Neural progenitor cell (in vitro differentiated cells): ENCODE measurements around the gene PHEX. TPM values are rescaled to one million over a fixed set of nuclear protein-coding genes. Genes with fewer than 3 reads are reported as not detected.

Experiments used
- DNase-seq: peaks from one replicate; pipeline ENCODE4 v3.0.0-alpha.2; 2016; ENCODE audit warnings: low spot score
- H2AFZ ChIP-seq: fragments of 200-600 bp; sonication (generic); replicated peaks from 2 replicates; pipeline ENCODE4 v1.6.1; 2016; ENCODE audit warnings: antibody characterized with exemption
- H3F3A ChIP-seq: fragments of 200-600 bp; sonication (generic); 2 replicates; pipeline ENCODE4 v1.6.1; 2016; ENCODE audit warnings: antibody characterized with exemption, low read depth
- H3K27ac ChIP-seq: fragments of 200-600 bp; sonication (generic); 2 replicates; pipeline ENCODE4 v1.5.1; 2016; ENCODE audit warnings: mild to moderate bottlenecking
- H3K27me3 ChIP-seq: fragments of 200-600 bp; sonication (generic); 2 replicates; pipeline ENCODE4 v1.6.1; 2016; ENCODE audit warnings: mild to moderate bottlenecking, moderate library complexity
- H3K36me3 ChIP-seq: fragments of 200-600 bp; sonication (generic); 2 replicates; pipeline ENCODE4 v1.5.1; 2016
- H3K4me1 ChIP-seq: fragments of 200-600 bp; sonication (generic); 2 replicates; pipeline ENCODE4 v1.6.1; 2016; ENCODE audit warnings: mixed run types
- H3K4me2 ChIP-seq: fragments of 200-600 bp; sonication (generic); 2 replicates; pipeline ENCODE4 v1.6.1; 2016
- H3K4me3 ChIP-seq: fragments of 200-600 bp; sonication (generic); 2 replicates; pipeline ENCODE4 v1.5.1; 2016
- H3K79me2 ChIP-seq: fragments of 200-600 bp; sonication (generic); 2 replicates; pipeline ENCODE4 v1.6.1; 2016; ENCODE audit warnings: low read depth
- H3K9ac ChIP-seq: fragments of 200-600 bp; sonication (generic); 2 replicates; pipeline ENCODE4 v1.6.1; 2016
- H3K9me3 ChIP-seq: fragments of 200-600 bp; sonication (generic); 2 replicates; pipeline ENCODE4 v1.5.1; 2016; ENCODE audit warnings: low read depth
- H4K20me1 ChIP-seq: fragments of 200-600 bp; sonication (generic); 2 replicates; pipeline ENCODE4 v1.6.1; 2016; ENCODE audit warnings: low read depth
- H3K27ac Mint-ChIP-seq: 3 replicates; pipeline ENCODE4 v1.8.0; 2021; ENCODE audit warnings: mixed read lengths
- H3K27me3 Mint-ChIP-seq: 2 replicates; pipeline ENCODE4 v1.8.0; 2022; ENCODE audit warnings: low read depth, mild to moderate bottlenecking, inconsistent platforms, moderate library complexity, mixed read lengths; ENCODE audit not compliant: insufficient read depth
- H3K36me3 Mint-ChIP-seq: 3 replicates; pipeline ENCODE4 v1.8.0; 2021; ENCODE audit warnings: mixed read lengths
- H3K4me1 Mint-ChIP-seq: 3 replicates; pipeline ENCODE4 v1.8.0; 2021; ENCODE audit warnings: mixed read lengths
- H3K4me3 Mint-ChIP-seq: 3 replicates; pipeline ENCODE4 v1.8.0; 2021; ENCODE audit warnings: mild to moderate bottlenecking, moderate library complexity, mixed read lengths
- H3K9me3 Mint-ChIP-seq: 3 replicates; pipeline ENCODE4 v1.8.0; 2020; ENCODE audit warnings: mixed read lengths
- EZH2 ChIP-seq: fragments of 200-600 bp; sonication (generic); IDR thresholded peaks from 2 replicates; pipeline ENCODE4 v1.6.1; 2017; ENCODE audit warnings: antibody characterized with exemption, mild to moderate bottlenecking, moderate library complexity
- EZH2phosphoT487 ChIP-seq: fragments of 200-600 bp; sonication (generic); IDR thresholded peaks from 2 replicates; pipeline ENCODE4 v1.6.1; 2017; ENCODE audit warnings: antibody characterized with exemption
- total RNA-seq: library from RNA; depleted of rRNA; stranded (reverse); fragments of >200 nt; gene quantifications from 2 replicates; pipeline ENCODE4 v1.2.3, GENCODE V29; 2015; ENCODE audit warnings: low replicate concordance
- TF ChIP-seq, protein P1 (sequence below): fragments of 200-600 bp; sonication (generic); IDR thresholded peaks from 2 replicates; pipeline ENCODE4 v1.5.1; 2017; ENCODE audit warnings: antibody characterized with exemption, mild to moderate bottlenecking

Gene PHEX
- total RNA-seq, 1 donor from 2014 or later = 0.07 TPM

- no peak overlapping the region for H3K9ac ChIP-seq
- H3K4me3 Mint-ChIP-seq = no peak overlapping the region
- H3K36me3 Mint-ChIP-seq = no peaks in the 10 kb centered on the region
- peaks cover 3% of the 10 kb centered on the region for H3K9me3 Mint-ChIP-seq
- no peak overlapping the region for H3K27ac ChIP-seq
- peak; percentile 18 for DNase-seq
- H3K79me2 ChIP-seq = no peaks in the 10 kb centered on the region
- H3K4me1 Mint-ChIP-seq = peaks cover 9% of the 10 kb centered on the region
- no peaks in the 10 kb centered on the region for H3K36me3 ChIP-seq
- TF ChIP-seq, protein P1, sequence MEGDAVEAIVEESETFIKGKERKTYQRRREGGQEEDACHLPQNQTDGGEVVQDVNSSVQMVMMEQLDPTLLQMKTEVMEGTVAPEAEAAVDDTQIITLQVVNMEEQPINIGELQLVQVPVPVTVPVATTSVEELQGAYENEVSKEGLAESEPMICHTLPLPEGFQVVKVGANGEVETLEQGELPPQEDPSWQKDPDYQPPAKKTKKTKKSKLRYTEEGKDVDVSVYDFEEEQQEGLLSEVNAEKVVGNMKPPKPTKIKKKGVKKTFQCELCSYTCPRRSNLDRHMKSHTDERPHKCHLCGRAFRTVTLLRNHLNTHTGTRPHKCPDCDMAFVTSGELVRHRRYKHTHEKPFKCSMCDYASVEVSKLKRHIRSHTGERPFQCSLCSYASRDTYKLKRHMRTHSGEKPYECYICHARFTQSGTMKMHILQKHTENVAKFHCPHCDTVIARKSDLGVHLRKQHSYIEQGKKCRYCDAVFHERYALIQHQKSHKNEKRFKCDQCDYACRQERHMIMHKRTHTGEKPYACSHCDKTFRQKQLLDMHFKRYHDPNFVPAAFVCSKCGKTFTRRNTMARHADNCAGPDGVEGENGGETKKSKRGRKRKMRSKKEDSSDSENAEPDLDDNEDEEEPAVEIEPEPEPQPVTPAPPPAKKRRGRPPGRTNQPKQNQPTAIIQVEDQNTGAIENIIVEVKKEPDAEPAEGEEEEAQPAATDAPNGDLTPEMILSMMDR = no peak
- TF ChIP-seq EZH2 (no peak), EZH2phosphoT487 (no peak)
- H3K4me2 ChIP-seq = no peak overlapping the region
- no peaks in the 10 kb centered on the region for H3K9me3 ChIP-seq
- H3K27ac Mint-ChIP-seq = no peak overlapping the region
- H3K27me3 ChIP-seq = no peaks in the 10 kb centered on the region
- no peak overlapping the region for H3K4me3 ChIP-seq
- H4K20me1 ChIP-seq = no peaks in the 10 kb centered on the region
- no peak overlapping the region for H2AFZ ChIP-seq
- H3K4me1 ChIP-seq = peaks cover 3% of the 10 kb centered on the region
- H3K27me3 Mint-ChIP-seq = peaks cover 4% of the 10 kb centered on the region
- no peaks in the 10 kb centered on the region for H3F3A ChIP-seq
These were observed 161.9 kb downstream of the PHEX start for GRCh38 chrX:22193851-22194659.

GRCh38 chrX:22194660-22194945 is 162.5 kb downstream of the PHEX start:
- H3K27me3 Mint-ChIP-seq = peaks cover 4% of the 10 kb centered on the region
- Histone ChIP-seq H4K20me1 (no peaks in the 10 kb centered on the region), H2AFZ (no peak overlapping the region), H3K9ac (no peak overlapping the region), H3K27me3 (no peaks in the 10 kb centered on the region), H3K79me2 (no peaks in the 10 kb centered on the region), H3K4me3 (no peak overlapping the region), H3K9me3 (no peaks in the 10 kb centered on the region), H3K36me3 (no peaks in the 10 kb centered on the region), H3K4me2 (no peak overlapping the region), H3F3A (no peaks in the 10 kb centered on the region), H3K27ac (no peak overlapping the region), H3K4me1 (peaks cover 3% of the 10 kb centered on the region)
- no peak overlapping the region for H3K4me3 Mint-ChIP-seq
- no peak overlapping the region for H3K27ac Mint-ChIP-seq
- DNase-seq = no peak
- TF ChIP-seq EZH2 = no peak
- TF ChIP-seq, protein P1 = no peak
- no peak for TF ChIP-seq EZH2phosphoT487
- H3K4me1 Mint-ChIP-seq = peaks cover 9% of the 10 kb centered on the region
- H3K9me3 Mint-ChIP-seq = peaks cover 3% of the 10 kb centered on the region
- no peaks in the 10 kb centered on the region for H3K36me3 Mint-ChIP-seq

DNA sequence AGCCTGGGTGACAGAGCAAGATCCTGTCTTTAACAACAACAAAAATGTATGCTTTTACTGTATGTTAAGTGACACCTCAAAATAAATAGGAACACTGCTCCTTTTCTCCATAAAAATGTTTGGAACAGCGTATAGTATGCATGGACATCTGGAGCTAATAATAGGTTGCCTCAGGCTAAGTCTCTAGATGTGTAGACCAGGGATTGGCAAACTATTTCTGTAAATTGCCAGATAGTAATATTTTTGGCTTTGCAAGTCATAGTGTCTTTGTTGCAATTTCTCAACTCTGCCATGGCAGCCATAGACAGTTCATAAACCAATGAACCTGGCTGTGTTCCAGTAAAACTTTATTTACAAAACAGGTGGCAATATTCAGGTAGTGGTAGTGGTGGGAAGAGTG is 164.0 kb downstream of the PHEX start:
- Histone ChIP-seq H3K4me3 (no peak overlapping the region), H4K20me1 (no peaks in the 10 kb centered on the region), H3K9ac (no peak overlapping the region), H3K36me3 (no peaks in the 10 kb centered on the region), H2AFZ (no peak overlapping the region), H3K27me3 (no peaks in the 10 kb centered on the region), H3K79me2 (no peaks in the 10 kb centered on the region), H3K9me3 (no peaks in the 10 kb centered on the region), H3K4me1 (peaks cover 3% of the 10 kb centered on the region), H3K4me2 (no peak overlapping the region), H3F3A (no peaks in the 10 kb centered on the region), H3K27ac (no peak overlapping the region)
- H3K36me3 Mint-ChIP-seq = no peaks in the 10 kb centered on the region
- H3K27me3 Mint-ChIP-seq = peaks cover 9% of the 10 kb centered on the region
- peaks cover 3% of the 10 kb centered on the region for H3K9me3 Mint-ChIP-seq
- no peak overlapping the region for H3K4me3 Mint-ChIP-seq
- no peak for DNase-seq
- peaks cover 9% of the 10 kb centered on the region for H3K4me1 Mint-ChIP-seq
- no peak overlapping the region for H3K27ac Mint-ChIP-seq
- no peak for TF ChIP-seq EZH2
- TF ChIP-seq, protein P1 = no peak
- TF ChIP-seq EZH2phosphoT487 = no peak
